Stimulated activated CD4-positive, alpha-beta T cell treated with anti-CD3 and anti-CD28 coated beads, TNF-alpha, amount 100 ng/mL, for 24 hours (primary cell): ENCODE results near the gene GLYATL1.

Experiments used
- DNase-seq, 3 experiments: peaks; one replicate each; pipeline ENCODE4 v3.0.0-alpha.2; 2020; ENCODE audit warnings: low read depth in 3 of 3

The GLYATL1 gene, protein sequence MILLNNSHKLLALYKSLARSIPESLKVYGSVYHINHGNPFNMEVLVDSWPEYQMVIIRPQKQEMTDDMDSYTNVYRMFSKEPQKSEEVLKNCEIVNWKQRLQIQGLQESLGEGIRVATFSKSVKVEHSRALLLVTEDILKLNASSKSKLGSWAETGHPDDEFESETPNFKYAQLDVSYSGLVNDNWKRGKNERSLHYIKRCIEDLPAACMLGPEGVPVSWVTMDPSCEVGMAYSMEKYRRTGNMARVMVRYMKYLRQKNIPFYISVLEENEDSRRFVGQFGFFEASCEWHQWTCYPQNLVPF

DNA sequence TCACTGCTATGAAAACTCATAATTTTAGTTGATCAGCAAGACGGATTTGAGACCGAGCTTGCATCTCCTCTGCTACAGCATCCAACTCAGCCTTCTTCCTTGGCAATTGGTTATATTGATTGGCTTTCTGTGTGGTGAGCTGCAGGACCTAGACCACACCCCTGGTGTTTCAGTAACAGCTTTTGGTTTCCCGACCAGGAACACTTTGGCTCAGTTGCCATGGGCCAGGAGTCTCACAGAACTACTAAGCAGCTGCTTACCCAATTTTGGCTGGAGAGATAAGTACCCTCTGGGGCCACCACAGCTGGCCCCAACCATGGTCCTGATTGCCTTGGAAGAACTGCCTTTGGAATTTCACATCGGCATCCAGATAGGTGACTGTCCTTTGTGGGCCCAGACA is at the start of gene GLYATL1:
GLYATL1 (plus strand) TSS at position 212 of the 400 bp plus-strand sequence. CDS start 7,600 bp downstream, outside the sequence.
- DNase-seq: no peak

DNA sequence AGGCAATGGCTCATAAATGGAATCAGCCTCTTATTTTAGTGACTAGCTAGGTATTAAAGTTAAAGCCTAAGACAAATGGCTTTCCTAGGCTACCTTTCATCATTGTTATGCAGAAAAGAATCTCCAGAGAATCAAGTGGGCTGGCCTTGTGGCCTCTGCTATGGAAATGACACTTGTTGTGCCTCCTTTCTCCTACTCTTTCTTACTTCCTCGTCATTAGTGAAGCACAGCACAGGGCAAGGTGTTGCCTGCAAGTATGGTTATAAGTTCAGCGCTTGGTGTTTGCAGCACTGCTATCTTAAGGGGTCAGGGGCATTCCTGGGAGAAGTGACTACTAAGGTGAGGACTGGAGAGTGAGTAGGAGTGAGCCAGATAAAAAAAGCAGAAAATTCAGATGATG is 45.4 kb upstream of the GLYATL1 start:
- no peak for DNase-seq

DNA sequence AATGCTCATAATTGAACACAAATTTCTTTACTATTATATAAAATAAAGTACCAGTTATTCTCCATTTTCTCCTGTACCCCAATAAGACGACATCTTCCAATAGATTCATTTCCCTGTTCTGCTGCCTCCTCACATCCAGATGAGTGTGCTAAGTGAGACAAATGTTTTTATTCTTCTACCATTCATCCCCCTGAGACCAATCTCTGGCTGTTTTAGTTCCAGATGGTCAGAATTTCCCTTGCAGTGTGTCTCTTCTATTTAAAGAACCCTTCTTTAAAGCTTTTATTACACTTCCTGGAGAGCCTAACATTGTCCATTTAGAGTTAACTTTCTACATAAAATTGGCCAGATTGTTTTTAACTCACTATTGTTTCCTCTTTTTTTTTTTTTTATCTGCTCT is 41.2 kb upstream of the GLYATL1 start:
- no peak for DNase-seq

DNA sequence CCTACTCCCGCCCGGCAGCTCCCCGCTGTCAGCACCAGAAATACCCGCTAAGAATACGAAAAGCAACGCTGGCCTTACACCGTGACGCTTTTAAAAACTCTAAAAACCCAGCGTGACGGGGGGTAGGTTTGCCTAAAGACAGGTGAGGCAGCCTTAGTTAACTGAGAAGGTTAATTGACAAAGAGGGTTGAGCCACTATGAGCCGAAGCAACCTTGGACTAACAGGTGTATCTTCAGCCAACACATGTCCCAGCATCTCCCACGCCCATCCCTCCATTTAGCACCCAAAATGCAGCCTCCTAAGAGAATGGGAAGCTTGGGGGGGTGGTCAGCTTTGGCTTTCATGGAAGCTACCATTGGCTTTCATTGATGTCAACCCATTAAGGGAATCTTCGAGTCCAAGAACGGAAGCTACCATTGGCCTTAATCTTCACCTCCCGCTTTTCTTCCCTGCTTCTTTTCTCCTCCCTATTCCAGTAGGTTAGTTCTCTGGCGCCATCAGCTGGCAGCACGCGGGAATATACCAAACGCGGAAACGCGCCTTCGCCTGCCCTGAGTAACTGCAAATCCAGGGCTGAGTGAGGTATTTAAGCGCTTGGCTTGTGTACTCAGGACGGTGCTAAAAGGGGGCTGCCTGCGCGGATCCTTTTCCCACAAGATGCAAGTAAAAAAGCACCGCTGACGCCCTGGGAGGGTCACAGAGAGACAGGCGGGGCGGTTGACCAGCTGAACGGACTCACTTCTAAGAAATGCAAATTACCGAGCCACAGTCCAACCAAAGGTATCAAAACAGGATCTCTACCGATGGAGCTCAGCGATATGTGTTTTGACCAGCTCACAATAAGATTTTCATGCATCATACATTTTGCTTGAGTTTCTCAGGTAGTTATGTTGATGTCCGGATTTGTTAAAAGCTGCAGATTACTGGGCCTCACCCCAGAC is 38.5 kb upstream of the GLYATL1 start:
- DNase-seq: peak in 1 of 3 experiments; percentile 43

DNA sequence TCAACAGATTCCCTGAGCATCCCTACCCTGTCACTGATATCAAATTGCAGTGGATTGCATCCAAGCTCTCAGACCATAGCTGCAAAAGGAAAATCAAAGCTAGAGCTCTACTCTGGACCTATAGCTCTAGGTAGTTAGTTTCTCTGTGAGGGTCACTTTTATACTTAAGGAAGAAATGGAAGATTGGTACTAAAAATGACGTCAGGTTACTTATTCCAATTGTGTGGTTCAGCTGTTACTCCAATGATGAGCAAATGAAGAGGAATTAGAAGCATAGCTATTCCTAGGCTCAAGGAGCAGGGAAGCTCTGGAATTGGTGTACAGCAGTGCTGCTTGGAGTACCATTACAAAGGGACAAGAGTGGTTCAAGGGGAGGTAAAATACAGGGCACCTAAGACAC is 36.4 kb upstream of the GLYATL1 start:
- DNase-seq: no peak

DNA sequence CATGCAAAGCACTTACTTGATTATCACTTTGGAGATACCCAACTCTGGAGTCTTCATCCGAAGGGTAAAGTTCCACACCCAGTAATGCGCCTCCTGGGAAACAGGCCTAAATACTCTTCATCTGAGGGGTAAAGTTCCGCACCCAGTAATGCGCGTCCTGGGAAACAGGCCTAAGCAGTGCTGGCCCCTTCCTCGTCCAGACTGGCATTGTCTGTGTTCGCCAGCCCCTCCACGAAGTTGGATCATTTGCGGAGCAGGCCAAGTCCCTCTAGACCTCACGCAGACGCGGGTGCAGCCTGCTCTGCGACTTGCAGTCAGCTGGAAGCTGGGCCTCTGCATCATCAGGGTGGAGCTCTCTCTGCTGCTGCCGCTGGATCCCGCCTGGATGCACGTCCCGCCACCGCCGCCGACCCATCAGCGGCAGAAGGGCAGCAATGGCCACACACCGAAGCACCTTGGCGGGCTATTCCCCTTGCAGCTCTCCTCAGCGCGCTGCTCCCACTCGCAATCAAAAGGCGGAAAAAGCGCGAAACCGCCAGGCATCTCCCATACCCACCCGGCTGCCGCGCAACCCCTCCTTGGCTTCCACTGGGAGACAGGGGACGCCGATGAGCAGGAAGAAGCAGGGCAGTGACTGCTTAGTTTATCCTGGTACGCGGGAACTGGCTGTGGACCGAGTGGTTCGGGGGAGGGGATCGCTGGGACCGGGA is 34.1 kb upstream of the GLYATL1 start:
- no peak for DNase-seq

DNA sequence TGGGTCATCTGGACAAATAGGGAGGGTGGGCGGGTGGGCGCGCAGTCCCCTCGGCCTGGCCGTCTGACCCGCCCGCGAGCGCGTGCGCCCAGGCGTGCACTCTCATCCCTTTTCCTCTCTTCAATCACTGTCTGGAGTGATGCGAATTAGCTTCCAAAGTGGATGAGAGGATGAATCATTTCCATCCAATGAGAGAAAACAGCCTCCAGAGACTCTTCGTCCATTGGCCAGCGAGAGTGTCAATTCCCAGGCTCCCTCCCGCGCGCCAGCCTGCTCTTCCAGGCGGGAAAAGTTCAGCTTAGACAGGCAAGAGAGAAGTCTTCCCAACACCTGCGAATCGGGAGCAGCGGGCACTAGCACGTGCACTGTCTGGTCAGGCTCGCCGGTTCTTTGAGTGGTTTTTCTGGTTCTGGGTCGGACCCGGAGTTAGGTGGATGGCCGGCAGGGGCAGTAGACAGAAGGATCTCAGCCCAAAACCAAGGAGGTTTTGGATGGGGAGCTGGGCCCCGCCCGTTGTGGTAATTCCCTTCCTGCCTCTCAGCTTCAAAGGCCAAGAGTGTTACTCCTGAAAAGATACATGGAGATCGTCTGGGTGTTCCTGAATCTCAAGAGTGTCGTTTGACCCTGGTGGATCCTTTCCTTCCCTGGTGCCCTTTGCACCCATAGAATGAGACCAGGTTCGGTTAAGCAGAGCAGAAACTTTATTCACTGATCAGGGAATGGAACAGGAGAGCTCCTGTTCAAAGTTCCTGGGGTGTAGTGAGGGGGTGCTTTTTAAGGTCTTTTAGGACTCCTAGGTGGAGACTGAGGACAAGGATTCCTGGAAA is 33.4 kb upstream of the GLYATL1 start:
- DNase-seq: no peak

DNA sequence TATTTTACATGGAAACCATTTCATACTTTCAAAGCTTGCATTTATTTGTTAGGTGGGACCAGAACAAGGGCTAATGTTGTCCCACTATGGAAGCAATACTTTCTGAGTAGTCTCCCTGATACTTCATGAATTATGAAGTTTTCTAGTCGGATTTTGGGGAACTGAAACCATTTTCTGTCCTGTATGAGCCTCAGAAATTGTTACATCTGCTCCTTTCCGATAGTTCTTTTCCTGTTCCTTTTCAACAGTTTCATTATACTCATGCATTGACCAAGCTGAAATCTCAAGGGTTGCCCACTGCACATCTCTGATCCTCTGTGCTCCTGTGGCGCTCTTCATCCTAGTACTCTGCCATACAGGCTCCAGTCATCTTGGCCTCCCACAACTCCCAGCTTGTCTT is 31.5 kb upstream of the GLYATL1 start:
- no peak for DNase-seq

DNA sequence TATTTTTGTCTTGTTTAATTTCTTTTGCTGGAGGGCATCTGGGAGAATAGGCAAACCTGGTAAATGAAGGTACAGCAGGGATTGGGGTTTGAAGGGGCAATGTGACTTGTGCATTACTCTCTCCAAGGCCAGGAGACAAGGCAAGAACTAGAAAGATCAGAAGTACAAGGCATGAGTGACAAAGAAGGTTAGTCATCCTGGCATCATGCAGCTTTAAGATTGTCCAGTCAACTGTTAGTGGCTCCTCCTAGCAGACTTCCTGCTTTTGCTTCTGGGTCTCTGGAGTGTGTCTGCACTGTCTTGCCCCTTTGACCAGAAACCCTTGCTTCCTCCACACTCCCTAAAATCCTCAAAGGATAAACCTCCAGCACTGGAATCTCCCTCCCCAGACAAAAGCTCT is 27.2 kb upstream of the GLYATL1 start:
- DNase-seq: no peak

DNA sequence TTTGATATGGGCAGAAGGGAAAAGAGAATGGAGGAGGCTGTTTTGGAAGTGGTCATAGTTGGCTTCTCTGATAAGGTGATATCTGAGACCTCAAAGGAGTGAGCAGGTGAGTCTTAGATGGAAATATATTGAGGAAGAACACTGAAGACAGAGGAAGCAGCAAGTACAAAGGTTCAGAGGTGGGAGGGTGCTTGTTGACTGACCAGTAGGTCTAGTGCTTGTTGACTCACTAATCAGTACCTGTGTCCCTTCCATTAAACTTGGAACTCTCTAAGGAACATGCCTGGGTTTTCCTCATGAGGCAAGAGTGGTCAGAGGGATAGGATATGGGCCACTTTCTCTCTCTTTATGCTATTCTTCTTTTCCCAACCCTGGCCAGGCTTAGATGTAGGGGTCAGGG is 25.6 kb upstream of the GLYATL1 start:
- no peak for DNase-seq

DNA sequence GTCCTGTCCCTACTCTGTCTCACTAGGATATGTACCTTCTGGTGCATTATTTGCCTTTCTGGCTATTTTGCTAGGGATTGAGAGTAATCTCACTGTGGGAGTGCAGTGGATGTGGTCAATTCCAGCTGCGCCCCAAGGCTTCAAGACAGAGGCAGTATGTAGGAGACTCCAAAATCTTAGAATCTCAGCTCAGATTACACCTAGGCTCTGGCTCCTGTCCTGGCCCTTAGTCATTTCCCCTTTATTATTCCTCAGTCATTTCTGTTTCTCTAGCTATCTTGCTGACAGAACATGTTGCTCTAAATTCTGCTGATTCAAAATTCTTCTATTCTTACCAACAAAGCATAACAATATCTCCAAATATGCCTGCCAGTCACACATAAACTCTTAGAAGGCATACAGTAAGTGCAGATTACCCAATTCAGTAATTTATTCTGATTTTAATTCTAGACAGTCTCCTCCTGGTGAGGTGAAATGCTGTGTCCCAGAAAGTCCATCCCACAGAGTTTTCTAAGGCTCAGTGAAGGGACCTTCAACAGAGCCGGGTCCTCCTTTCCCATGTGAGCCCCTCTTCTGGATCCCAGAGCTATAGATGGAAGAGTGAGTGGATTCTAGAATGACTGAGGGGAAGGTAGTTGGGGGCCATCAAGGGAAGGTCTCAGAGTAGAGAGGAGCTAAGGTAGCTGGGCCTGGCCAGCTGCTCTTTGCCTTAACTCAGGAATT is 24.3 kb upstream of the GLYATL1 start:
- no peak for DNase-seq

DNA sequence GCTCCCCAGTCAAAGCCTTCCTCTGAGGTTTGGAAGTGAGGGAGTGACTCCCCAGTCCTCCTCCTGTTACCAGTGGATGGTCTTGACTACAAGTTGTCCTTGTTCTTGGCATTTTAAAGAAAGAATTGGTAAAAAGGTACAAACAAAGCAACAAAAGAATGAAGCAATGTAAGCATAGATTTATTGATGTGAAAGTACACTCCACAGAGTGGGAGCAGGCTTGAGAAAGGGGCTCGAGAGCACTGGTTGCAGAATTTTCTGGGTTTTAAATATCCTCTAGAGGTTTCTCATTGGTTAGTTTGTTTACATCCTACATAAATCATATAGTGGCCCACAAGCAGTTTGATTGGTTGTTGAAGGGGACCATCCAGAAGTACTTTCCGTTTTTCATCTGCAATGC is 22.7 kb upstream of the GLYATL1 start:
- DNase-seq: no peak

DNA sequence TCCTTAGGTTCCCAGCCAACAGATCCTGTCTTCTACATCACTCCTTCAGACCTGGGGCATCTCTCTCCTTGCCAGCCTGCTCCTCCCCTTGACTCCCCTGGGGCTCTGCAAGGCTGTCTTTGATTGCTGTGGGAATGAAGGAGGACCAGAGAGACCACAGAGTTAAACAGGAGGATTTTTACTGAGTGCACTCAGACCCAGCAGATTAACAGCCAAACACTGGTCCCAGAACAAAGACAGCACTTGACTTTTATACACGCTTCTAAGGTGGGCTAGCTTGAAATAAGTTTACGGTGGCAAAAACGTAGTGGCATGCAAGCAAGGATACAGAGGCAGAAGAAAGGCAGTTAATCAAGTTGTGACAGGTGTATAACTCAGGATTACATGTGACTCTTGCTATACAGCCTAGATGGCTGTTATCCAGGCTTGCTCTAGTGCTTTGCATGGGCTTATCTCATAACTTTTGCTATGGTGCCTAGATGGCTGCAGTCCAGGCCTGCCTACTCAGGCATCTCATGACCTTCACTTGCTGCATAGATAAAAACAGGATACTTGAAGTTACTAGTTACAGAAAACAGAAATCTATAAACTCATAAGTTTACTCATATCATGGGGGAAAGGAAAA is 22.0 kb upstream of the GLYATL1 start:
- no peak for DNase-seq

DNA sequence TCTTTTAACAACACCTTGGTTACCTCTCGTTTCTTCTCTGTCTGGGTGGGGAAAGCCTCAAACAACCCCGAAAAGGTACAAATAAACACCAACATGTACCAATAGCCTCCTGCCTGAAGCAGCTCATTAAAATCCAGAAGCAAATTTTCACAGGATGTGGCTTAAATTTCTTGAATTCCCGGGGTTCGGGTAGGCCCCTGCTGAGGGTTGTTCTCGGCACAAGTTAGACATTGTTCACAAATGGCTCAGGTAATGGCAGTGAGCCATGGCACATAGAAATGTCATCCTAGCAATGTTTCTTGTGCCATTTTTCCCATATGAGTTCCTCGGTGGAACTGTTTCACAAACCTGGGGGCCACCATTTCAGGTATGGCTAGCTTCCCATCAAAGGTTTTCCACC is 19.7 kb upstream of the GLYATL1 start:
- no peak for DNase-seq

DNA sequence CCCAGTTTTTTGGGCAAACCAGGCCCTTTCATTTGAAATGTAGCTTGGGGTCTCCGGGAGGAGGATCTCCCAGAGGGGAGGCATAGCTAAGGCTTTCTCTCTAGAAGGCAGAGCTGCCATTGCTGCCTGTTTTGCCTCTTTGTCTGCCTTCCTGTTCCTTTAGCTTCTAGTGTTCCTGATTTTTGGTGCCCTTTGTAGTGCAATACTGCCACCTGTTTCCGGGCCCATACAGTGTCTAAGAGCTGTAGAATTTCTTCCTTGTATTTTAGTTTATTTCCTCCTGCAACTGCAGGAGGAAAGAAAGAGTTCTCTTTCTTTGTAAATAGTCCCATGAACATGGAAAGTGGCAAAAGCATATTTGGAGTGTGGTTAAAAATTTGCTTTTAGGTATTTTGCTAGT is 19.3 kb upstream of the GLYATL1 start:
- no peak for DNase-seq

DNA sequence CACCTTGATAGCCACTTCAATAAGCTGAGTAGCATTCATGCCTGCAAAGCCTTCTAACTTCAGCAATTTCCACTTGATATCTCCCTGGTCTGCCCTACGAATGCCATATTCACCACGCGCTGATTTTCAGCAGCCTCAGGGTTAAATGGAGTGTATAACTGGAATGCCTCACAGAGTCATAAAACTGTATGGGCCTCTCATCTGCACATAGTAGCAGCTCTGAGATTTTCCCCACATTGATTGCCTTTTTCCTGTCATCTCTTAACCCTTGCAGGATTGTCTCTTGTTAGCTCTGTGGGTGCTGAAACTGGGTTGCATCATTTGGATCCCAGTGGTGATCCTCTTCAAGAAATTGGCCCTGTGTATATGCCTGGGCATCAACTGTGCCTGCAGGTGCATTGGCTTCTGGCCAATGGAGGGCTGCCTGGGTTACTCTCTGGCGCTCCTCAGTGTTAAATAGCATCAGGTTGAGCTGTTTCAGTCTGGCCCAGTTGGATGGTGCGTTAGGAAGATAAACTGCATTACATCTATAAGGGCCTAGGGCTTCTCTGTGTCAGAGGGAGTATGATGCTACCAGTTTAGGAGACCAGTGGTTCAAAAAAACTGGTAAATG is 17.4 kb upstream of the GLYATL1 start:
- DNase-seq: no peak

DNA sequence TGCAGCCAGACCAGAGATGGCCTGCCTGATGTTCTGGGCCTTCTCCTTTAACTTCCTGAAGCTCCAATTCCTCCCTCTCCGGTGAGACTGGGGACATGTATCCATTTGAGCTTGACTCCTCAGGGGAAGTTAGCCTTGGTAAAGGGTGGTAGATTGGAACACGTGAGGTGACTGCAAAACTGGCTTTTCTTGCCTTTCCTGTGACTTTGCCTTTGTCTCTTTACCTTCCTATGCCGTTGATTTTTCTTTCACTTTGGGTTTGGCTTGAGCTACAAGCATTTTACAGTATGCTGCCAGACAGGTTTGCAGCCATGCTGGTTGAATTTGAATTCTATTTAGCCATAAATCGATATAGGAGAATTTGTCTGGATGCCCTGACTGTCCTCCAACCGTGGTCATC is 16.8 kb upstream of the GLYATL1 start:
- DNase-seq: no peak

DNA sequence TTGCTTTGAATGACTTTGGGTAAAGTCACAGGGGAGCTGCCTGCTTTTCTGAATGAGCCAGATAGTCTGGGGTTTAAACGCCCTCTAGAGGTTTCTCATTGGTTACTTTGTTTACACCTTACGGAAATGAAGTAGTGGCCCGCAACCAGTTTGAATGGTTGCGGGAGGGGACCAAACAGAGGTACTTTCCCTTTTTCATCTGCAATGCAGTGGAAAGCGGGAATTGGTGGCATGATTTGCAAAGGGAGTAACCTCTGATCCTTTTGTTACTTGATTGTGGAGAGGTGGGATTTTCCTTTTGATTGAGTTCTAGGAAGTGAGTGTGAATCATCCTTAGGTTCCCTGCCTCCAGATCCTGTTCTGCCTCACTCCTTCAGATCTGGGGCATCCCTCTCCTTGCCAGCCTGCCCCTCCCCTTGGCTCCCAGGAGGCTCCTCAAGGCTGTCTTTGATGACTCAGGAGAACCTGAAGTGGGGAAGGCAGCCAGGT is 15.9 kb upstream of the GLYATL1 start:
- peak in 1 of 3 experiments; percentile 3 for DNase-seq

DNA sequence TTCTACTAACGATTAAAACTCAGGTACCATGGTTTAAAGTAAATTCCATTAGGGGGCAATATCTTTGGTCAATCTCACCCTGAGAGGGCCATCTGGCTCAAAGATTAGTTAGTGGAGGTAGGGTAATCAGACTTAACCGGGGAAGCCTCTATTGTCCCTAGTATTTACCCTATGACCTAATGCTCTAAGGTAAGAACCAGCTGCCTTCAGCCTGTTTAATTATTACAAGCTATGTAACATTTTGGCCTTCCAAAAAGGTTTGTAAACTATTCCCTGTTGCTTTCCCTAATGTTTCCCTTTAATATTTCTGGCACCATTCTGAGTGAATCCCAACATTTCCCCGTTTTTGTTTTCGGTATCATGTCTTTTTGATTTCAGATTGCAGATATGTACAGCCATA is 15.1 kb upstream of the GLYATL1 start:
- DNase-seq: no peak

DNA sequence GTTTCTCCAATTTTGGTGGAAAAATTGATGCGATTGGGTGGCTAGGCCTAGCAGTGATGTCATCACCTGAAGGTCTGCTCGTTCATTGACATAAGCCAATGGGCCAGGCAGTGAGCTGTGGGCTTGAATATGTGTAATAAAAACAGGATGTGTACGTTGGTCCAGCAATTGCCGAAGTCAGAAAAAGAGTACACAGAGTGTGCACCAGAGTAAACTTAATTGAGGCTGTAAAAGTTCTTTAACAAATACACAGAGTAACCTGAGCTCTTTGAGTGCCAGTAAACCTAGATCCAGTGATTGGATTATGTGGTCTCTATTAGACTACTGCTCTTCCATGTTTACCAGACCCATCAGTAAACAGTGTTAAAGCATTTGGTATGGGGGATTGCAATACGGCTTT is 13.0 kb upstream of the GLYATL1 start:
- no peak for DNase-seq
